ENCODE results near the gene CTNNB1.

- no peak for TF ChIP-seq CTCF (IDR thresholded peaks at IDR 0.05)
- no peak for TF ChIP-seq FOXP4 (CRISPR knock-in tag; IDR thresholded peaks at IDR 0.05)
- no peak for TF ChIP-seq SMAD4 (CRISPR knock-in tag; IDR thresholded peaks at IDR 0.05)
- no peak for TF ChIP-seq ATF2 (CRISPR knock-in tag; IDR thresholded peaks at IDR 0.05; ENCODE audit: borderline replicate concordance, low read depth)
- TF ChIP-seq USF2 (CRISPR knock-in tag; IDR thresholded peaks at IDR 0.05) = no peak
- no peak for TF ChIP-seq AFF4 (CRISPR knock-in tag; IDR thresholded peaks at IDR 0.05; ENCODE audit: borderline replicate concordance)
- no peak for TF ChIP-seq ZMAT4 (CRISPR knock-in tag; IDR thresholded peaks at IDR 0.05)
- TF ChIP-seq ZSCAN18 (CRISPR knock-in tag; IDR thresholded peaks at IDR 0.05) = no peak
- TF ChIP-seq SP1 (CRISPR knock-in tag; conservative IDR thresholded peaks at IDR 0.05) = no peak
- no peak for TF ChIP-seq ZNF263 (CRISPR knock-in tag; IDR thresholded peaks at IDR 0.05; ENCODE audit: low read depth)
- TF ChIP-seq JUN (CRISPR knock-in tag; IDR thresholded peaks at IDR 0.05) = no peak
- no peak for TF ChIP-seq ATF1 (CRISPR knock-in tag; IDR thresholded peaks at IDR 0.05)
Observed at GRCh38 chr3:41267975-41268640, 68.8 kb downstream of the CTNNB1 start.

All from WTC11 (cell line).